Left lung (tissue), 10 donors: ENCODE measurements around the gene NELFA. TPM values are rescaled to one million over a fixed set of nuclear protein-coding genes. Genes with fewer than 3 reads are reported as not detected.

Source experiments
- ATAC-seq: fragments of 200-7000 bp; cut with Tn5 transposase; one replicate; pipeline ENCODE4 v1.9.1; 2020; ENCODE audit warnings: moderate library complexity
- DNase-seq, 4 donors: peaks; one replicate each; pipeline ENCODE4 v3.0.0-alpha.2; 2013 to 2020
- H3K27ac ChIP-seq, 2 donors: fragments of 200-600 bp; sonication (generic) in 1 of 2; one replicate each; pipeline versions ENCODE4 v1.5.0 to v1.8.0; 2020 to 2021
- H3K27me3 ChIP-seq, 2 donors: fragments of 200-600 bp; sonication (generic) in 1 of 2; one replicate each; pipeline versions ENCODE4 v1.5.0 to v1.8.0; 2020 to 2021
- H3K36me3 ChIP-seq, 2 donors: fragments of 200-600 bp; sonication (generic) in 1 of 2; one replicate each; pipeline versions ENCODE4 v1.5.0 to v1.8.0; 2020 to 2021
- H3K4me1 ChIP-seq, 2 donors: fragments of 200-600 bp; one replicate each; pipeline ENCODE4 v1.8.0; 2021
- H3K4me3 ChIP-seq, 2 donors: fragments of 200-600 bp; sonication (generic) in 1 of 2; one replicate each; pipeline versions ENCODE4 v1.5.0 to v1.8.0; 2020 to 2021; ENCODE audit warnings: mild to moderate bottlenecking in 1 of 2
- H3K9me3 ChIP-seq, 2 donors: fragments of 200-600 bp; sonication (generic) in 1 of 2; one replicate each; pipeline versions ENCODE4 v1.5.0 to v1.8.0; 2020 to 2021
- CTCF ChIP-seq, 2 donors: fragments of 200-600 bp; sonication (generic) in 1 of 2; IDR thresholded peaks; one replicate each; pipeline versions ENCODE4 v1.5.0 to v1.8.0; 2021; ENCODE audit warnings: antibody characterized with exemption in 2 of 2
- intact Hi-C, 2 donors: fragments of 100-400 bp; cut with DNase I; formaldehyde crosslinking; loops; one replicate each; pipeline versions ENCODE4 v1.11.2 to v1.14.2; 2022
- polyA plus RNA-seq, 6 donors: library from polyadenylated mRNA; unstranded; fragments of 120-200 nt; gene quantifications; one replicate each; pipeline ENCODE4 v1.2.1, GENCODE V29; 2013; ENCODE audit not compliant: insufficient read length in 6 of 6
- total RNA-seq, 2 donors: library from RNA; stranded (reverse); fragmentation: NEBNext Ultra II Directional; extraction: Animal tissue kit (Norgen Biotek cat#: 25700); gene quantifications; one replicate each; pipeline ENCODE4 v1.2.1, GENCODE V29; 2021
- donor health status: DM: no; HTN: yes; CAD: no.
- donor health status: DM: no; HTN: no; CAD: no.

NELFA gene
- total and polyA plus RNA-seq, 8 donors: 22.5 to 36.4 (median 30.7) TPM

GRCh38 chr4:2046031-2046961 lies 37.5 kb upstream of the NELFA start:
- no peak for ATAC-seq
- H3K27me3 ChIP-seq: peaks cover 11 to 93% of the 10 kb centered on the region in 2 donors
- DNase-seq: peak in 1 of 4 donors; percentile 57

GRCh38 chr4:2045518-2045951 lies 36.8 kb upstream of the NELFA start:
- H3K27me3 ChIP-seq: peaks cover 17 to 94% of the 10 kb centered on the region in 2 donors
- H3K36me3 ChIP-seq: no peaks in the 10 kb centered on the region
- TF ChIP-seq CTCF (IDR thresholded peaks at IDR 0.05): no peak
- peaks cover 10 to 25% of the 10 kb centered on the region in 2 donors for H3K4me1 ChIP-seq
- ATAC-seq: no peak
- H3K4me3 ChIP-seq: no peak overlapping the region
- DNase-seq: peak in 1 of 4 donors; percentile 67
- intact Hi-C loops: no loop called here
- H3K27ac ChIP-seq: no peak overlapping the region
- no peaks in the 10 kb centered on the region for H3K9me3 ChIP-seq

More at GRCh38 chr4:2046031-2046961, 37.5 kb upstream of the NELFA start:
- no peaks in the 10 kb centered on the region for H3K36me3 ChIP-seq
- intact Hi-C loops: no loop called here
- TF ChIP-seq CTCF (IDR thresholded peaks at IDR 0.05): no peak
- H3K4me1 ChIP-seq: peaks cover 2 to 17% of the 10 kb centered on the region in 2 donors
- no peaks in the 10 kb centered on the region for H3K9me3 ChIP-seq
- H3K4me3 ChIP-seq: no peak overlapping the region
- H3K27ac ChIP-seq: no peak overlapping the region

- peaks cover 24 to 96% of the 10 kb centered on the region in 2 donors for H3K27me3 ChIP-seq
- ATAC-seq: no peak
Observed at GRCh38 chr4:2044542-2045517, 36.1 kb upstream of the NELFA start.

GRCh38 chr4:2044119-2044485 lies 35.3 kb upstream of the NELFA start:
- intact Hi-C loops: no loop called here
- peaks cover 12 to 27% of the 10 kb centered on the region in 2 donors for H3K4me1 ChIP-seq
- H3K27me3 ChIP-seq: peaks cover 24 to 98% of the 10 kb centered on the region in 2 donors
- no peak overlapping the region for H3K4me3 ChIP-seq
- no peaks in the 10 kb centered on the region for H3K36me3 ChIP-seq
- DNase-seq: peak in 1 of 4 donors; percentile 59
- H3K9me3 ChIP-seq: no peaks in the 10 kb centered on the region
- TF ChIP-seq CTCF (IDR thresholded peaks at IDR 0.05): no peak
- H3K27ac ChIP-seq: no peak overlapping the region
- ATAC-seq: no peak

More at GRCh38 chr4:2044542-2045517, 36.1 kb upstream of the NELFA start:
- TF ChIP-seq CTCF (IDR thresholded peaks at IDR 0.05): no peak
- Histone ChIP-seq H3K4me3 (no peak overlapping the region), H3K36me3 (no peaks in the 10 kb centered on the region), H3K4me1 (peaks cover 12 to 27% of the 10 kb centered on the region in 2 donors), H3K9me3 (no peaks in the 10 kb centered on the region), H3K27ac (no peak overlapping the region)
- intact Hi-C loops: no loop called here
- peak in 1 of 4 donors; percentile 64 for DNase-seq
